Measurements from ENCODE around the gene BBOX1. TPM values are rescaled to one million over a fixed set of nuclear protein-coding genes. Genes with fewer than 3 reads are reported as not detected.
A peak's percentile ranks its signal among the peaks of the same experiment; 100 is the strongest.

The BBOX1 gene
- total and polyA plus RNA-seq, 2 of the 4 experiments (the other 2 are of a cell fraction): not detected

DNA sequence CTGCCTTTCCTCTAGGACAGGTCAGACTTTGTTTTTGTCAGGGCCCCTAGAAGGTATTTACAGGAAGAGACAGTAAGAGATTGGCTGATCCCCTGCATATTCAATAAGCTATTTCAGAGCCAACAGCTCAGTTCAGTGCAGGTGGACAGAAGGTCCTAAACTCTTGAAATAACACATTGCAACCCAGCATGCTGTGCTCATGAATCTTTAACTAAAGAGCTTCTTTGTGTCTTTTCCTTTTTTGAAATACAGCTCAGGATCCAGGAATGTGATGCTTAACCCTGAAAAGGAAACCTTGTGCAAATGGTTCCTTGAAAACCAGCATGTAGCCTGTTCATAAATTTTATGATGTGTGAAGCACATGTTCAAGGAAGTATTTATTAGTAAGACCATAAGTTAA lies 43.9 kb downstream of the BBOX1 start:
- Histone ChIP-seq H4K5ac (ENCODE audit: low read depth, low read length) (no peak overlapping the region), H2BK120ac (ENCODE audit: low read depth, low read length) (no peak overlapping the region), H3K4ac (ENCODE audit: low read depth, low read length) (no peak overlapping the region), H4K20me1 (ENCODE audit: insufficient read depth, low read length) (no peaks in the 10 kb centered on the region), H2AFZ (replicated peaks; ENCODE audit: low read length, poor library complexity) (no peak overlapping the region), H2AK5ac (ENCODE audit: low read depth, low read length) (no peak overlapping the region), H3K79me1 (ENCODE audit: low read depth in 1 of 2, low read length in 2 of 2) (no peaks in the 10 kb centered on the region), H3K56ac (ENCODE audit: extremely low read depth, insufficient read depth, low read length) (no peak overlapping the region), H4K91ac (ENCODE audit: insufficient read depth, low read depth, low read length) (no peak overlapping the region), H3K9ac (ENCODE audit: low read depth, low read length) (no peak overlapping the region), H2AK9ac (replicated peaks; ENCODE audit: low read depth, low read length, poor library complexity) (no peak overlapping the region), H2BK20ac (ENCODE audit: low read depth, low read length) (no peak overlapping the region; the same call in 1 of the 2 replicates), H3K18ac (ENCODE audit: low read depth, low read length) (no peak overlapping the region), H2BK15ac (ENCODE audit: low read depth, low read length) (no peak overlapping the region), H3K27me3 (ENCODE audit: control insufficient read depth, insufficient read depth, low read length) (no peaks in the 10 kb centered on the region), H3K9me3 (ENCODE audit: control insufficient read depth, insufficient read depth, low read length) (no peaks in the 10 kb centered on the region), H3K4me1 (ENCODE audit: control insufficient read depth, insufficient read depth, low read length) (no peaks in the 10 kb centered on the region; the same call in 1 of the 2 replicates), H3K27ac (ENCODE audit: insufficient read depth, low read length) (peak overlapping the region; percentile 6; the same call in 1 of the 2 replicates), H3K14ac (replicated peaks; ENCODE audit: low read depth, low read length) (no peak overlapping the region), H2BK5ac (ENCODE audit: low read depth, low read length, poor library complexity, severe bottlenecking) (no peak overlapping the region), H3K36me3 (ENCODE audit: control insufficient read depth, insufficient read depth, low read length) (no peaks in the 10 kb centered on the region), H3K4me3 (ENCODE audit: insufficient read depth, low read depth, low read length) (no peak overlapping the region), H4K8ac (ENCODE audit: low read depth in 2 of 2, low read length in 2 of 2) (no peak overlapping the region), H3K9me1 (ENCODE audit: insufficient read depth, low read length) (no peaks in the 10 kb centered on the region), H3K4me2 (ENCODE audit: low read depth, low read length) (no peak overlapping the region), H3K23ac (ENCODE audit: low read depth, low read length) (no peak overlapping the region)
- POLR2A ChIA-PET (ENCODE audit: unreplicated experiment): no interaction called here
- TF ChIP-seq MXI1 (IDR thresholded peaks at IDR 0.05; ENCODE audit: borderline replicate concordance, low read depth, low read length): no peak
- TF ChIP-seq, protein P1, sequence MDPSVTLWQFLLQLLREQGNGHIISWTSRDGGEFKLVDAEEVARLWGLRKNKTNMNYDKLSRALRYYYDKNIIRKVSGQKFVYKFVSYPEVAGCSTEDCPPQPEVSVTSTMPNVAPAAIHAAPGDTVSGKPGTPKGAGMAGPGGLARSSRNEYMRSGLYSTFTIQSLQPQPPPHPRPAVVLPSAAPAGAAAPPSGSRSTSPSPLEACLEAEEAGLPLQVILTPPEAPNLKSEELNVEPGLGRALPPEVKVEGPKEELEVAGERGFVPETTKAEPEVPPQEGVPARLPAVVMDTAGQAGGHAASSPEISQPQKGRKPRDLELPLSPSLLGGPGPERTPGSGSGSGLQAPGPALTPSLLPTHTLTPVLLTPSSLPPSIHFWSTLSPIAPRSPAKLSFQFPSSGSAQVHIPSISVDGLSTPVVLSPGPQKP (IDR thresholded peaks at IDR 0.05; ENCODE audit: borderline replicate concordance, low read depth, low read length): no peak
- TF ChIP-seq, protein P2, sequence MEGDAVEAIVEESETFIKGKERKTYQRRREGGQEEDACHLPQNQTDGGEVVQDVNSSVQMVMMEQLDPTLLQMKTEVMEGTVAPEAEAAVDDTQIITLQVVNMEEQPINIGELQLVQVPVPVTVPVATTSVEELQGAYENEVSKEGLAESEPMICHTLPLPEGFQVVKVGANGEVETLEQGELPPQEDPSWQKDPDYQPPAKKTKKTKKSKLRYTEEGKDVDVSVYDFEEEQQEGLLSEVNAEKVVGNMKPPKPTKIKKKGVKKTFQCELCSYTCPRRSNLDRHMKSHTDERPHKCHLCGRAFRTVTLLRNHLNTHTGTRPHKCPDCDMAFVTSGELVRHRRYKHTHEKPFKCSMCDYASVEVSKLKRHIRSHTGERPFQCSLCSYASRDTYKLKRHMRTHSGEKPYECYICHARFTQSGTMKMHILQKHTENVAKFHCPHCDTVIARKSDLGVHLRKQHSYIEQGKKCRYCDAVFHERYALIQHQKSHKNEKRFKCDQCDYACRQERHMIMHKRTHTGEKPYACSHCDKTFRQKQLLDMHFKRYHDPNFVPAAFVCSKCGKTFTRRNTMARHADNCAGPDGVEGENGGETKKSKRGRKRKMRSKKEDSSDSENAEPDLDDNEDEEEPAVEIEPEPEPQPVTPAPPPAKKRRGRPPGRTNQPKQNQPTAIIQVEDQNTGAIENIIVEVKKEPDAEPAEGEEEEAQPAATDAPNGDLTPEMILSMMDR (conservative IDR thresholded peaks at IDR 0.05; ENCODE audit: low read depth, low read length): no peak
- TF ChIP-seq RCOR1 (IDR thresholded peaks at IDR 0.05; ENCODE audit: insufficient replicate concordance, low read length): no peak
- TF ChIP-seq NFE2L2 (IDR thresholded peaks at IDR 0.05; ENCODE audit: low read depth, low read length): no peak
- TF ChIP-seq SMC3 (IDR thresholded peaks at IDR 0.05; ENCODE audit: low read depth, low read length): no peak
- no peak for TF ChIP-seq MAFK (IDR thresholded peaks at IDR 0.05; ENCODE audit: low read depth, low read length)
- no peak for TF ChIP-seq RFX5 (IDR thresholded peaks at IDR 0.05; ENCODE audit: low read depth, low read length)
- no peak for TF ChIP-seq RAD21 (IDR thresholded peaks at IDR 0.05; ENCODE audit: low read length)
- TF ChIP-seq MAZ (IDR thresholded peaks at IDR 0.05; ENCODE audit: borderline replicate concordance, low read depth, low read length): no peak
- TF ChIP-seq BHLHE40 (IDR thresholded peaks at IDR 0.05; ENCODE audit: low read depth, low read length): no peak
- TF ChIP-seq FOS (IDR thresholded peaks at IDR 0.05; ENCODE audit: low read depth, low read length): no peak
- TF ChIP-seq CHD1 (IDR thresholded peaks at IDR 0.05; ENCODE audit: low read depth, low read length): no peak
- intact Hi-C loops (cut with micrococcal nuclease): no loop called here
- BruUV-seq (replicated peaks): no TSS peak
- dilution Hi-C loops (cut with HindIII; ENCODE audit: low sequenced_read_pairs, unreplicated experiment): no loop called here
- ATAC-seq (ENCODE audit: low read depth) (peak; percentile 74), DNase-seq (peak; percentile 30)
- in situ Hi-C loops (cut with MboI; ENCODE audit: low sequenced_read_pairs): no loop called here
- CTCF ChIA-PET: interaction anchor here (1.3 kb wide), 1 partner anchor 35 kb away, joined by 3 read pairs; no protein-coding TSS in a partner anchor

Data from IMR-90 (cell line).